ENCODE measurements around the gene USP7.

GRCh38 chr16:8960788-8961109, 3.0 kb downstream of the USP7 start:
- TF ChIP-seq CTCF (IDR thresholded peaks at IDR 0.05) (no peak), POLR2A (IDR thresholded peaks at IDR 0.05) (no peak)

Data from gastroesophageal sphincter (tissue), 3 donors.